Activated B cell treated with CpG ODN at 0.5 μM for 24 hours (primary cell): ENCODE results near the gene KRTAP10-6. TPM values are rescaled to one million over a fixed set of nuclear protein-coding genes. Genes with fewer than 3 reads are reported as not detected.
"Not testable (repeated sequence)": the region's sequence is repeated elsewhere in the genome, so short reads cannot be mapped to it uniquely, and the experiment has no call there.

Experiments used
- ATAC-seq: fragments of 200-7000 bp; cut with Tn5 transposase; one replicate; pipeline ENCODE4 v1.10.0; 2021; ENCODE audit warnings: low read depth, mild to moderate bottlenecking, moderate library complexity
- CTCF ChIA-PET: fragments of 350-600 bp; sonication (Branson Sonifier 250); formaldehyde crosslinking; loops from one replicate; lab custom pipeline; 2021; ENCODE audit warnings: antibody characterized with exemption; lab: Charles Lee
- POLR2A ChIA-PET: fragments of 350-600 bp; sonication (Branson Sonifier 250); formaldehyde crosslinking; loops from one replicate; lab custom pipeline; 2021; ENCODE audit warnings: antibody characterized with exemption; lab: Charles Lee
- DNase-seq: peaks from one replicate; pipeline ENCODE4 v3.0.0; 2022
- H3K27ac Mint-ChIP-seq: one replicate; pipeline ENCODE4 v1.8.0; 2020; ENCODE audit warnings: mixed read lengths
- H3K27me3 Mint-ChIP-seq: one replicate; pipeline ENCODE4 v1.8.0; 2021; ENCODE audit warnings: mixed read lengths
- H3K36me3 Mint-ChIP-seq: one replicate; pipeline ENCODE4 v1.8.0; 2021; ENCODE audit warnings: low read depth, mixed read lengths
- H3K4me1 Mint-ChIP-seq: one replicate; pipeline ENCODE4 v1.8.0; 2021; ENCODE audit warnings: mixed read lengths
- H3K4me3 Mint-ChIP-seq: one replicate; pipeline ENCODE4 v1.8.0; 2020; ENCODE audit warnings: mild to moderate bottlenecking, mixed read lengths
- H3K9me3 Mint-ChIP-seq: one replicate; pipeline ENCODE4 v1.8.0; 2020; ENCODE audit warnings: mixed read lengths
- intact Hi-C: fragments of 100-400 bp; cut with micrococcal nuclease; formaldehyde crosslinking; loops from one replicate; pipeline ENCODE4 v1.15.1; 2024
- total RNA-seq: library from RNA; stranded (reverse); gene quantifications from 2 replicates; pipeline ENCODE4 v1.2.3, GENCODE V29; 2022
- TF ChIP-seq, protein P1 (sequence below): fragments of 200-600 bp; IDR thresholded peaks from one replicate; pipeline ENCODE4 v1.8.0; 2022; ENCODE audit warnings: antibody characterized with exemption, mild to moderate bottlenecking

The KRTAP10-6 gene
- total RNA-seq, 1 donor from 2014 or later: not detected

DNA sequence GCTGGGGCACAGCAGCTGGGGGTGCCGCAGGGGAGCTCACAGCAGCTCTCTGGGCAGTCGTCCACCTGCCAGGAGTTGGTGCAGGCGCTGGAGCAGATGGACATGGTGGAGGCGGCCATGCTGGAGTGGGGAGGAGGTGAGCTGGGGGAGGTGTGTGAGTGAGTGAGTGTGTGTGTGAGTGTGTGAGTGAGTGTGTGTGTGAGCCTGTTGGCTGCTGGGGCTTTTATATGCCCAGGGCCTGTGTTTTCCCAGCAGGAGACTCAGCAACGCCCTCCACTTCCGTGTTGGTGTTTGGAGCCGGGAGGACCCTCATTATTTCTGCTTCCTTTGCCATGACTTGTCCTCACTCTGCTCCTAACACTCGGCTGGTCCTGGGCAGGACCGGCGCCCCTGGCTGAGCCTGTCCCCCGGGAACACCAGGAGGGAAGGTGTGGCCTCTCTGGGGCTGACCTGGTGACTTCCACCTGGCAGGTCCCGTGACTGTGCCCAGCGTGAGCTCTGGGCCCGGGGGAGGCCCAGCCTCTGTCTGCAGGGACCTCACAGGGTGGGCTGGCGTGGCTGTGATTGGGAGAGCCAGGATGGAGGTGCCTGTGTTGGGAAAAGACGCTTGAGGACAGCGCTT, 40.9 kb downstream of the KRTAP10-6 start, which contains the start of gene KRTAP10-2:
Gene KRTAP10-2 (minus strand): TSS at position 166 of the 622 bp plus-strand sequence. CDS start 47 bp downstream, at position 119.
- Mint-ChIP-seq H3K4me3 (no peak within 1 kb of the TSS), H3K27me3 (peaks cover 35% of the 10 kb centered on the region), H3K9me3 (peaks cover 12% of the 10 kb centered on the region), H3K36me3 (peaks cover 8% of the 10 kb centered on the region), H3K4me1 (peaks cover 10% of the 10 kb centered on the region), H3K27ac (peak within 1 kb of the TSS; percentile 4)
- ATAC-seq (no peak), DNase-seq (peak; percentile 9)
- TF ChIP-seq, protein P1, sequence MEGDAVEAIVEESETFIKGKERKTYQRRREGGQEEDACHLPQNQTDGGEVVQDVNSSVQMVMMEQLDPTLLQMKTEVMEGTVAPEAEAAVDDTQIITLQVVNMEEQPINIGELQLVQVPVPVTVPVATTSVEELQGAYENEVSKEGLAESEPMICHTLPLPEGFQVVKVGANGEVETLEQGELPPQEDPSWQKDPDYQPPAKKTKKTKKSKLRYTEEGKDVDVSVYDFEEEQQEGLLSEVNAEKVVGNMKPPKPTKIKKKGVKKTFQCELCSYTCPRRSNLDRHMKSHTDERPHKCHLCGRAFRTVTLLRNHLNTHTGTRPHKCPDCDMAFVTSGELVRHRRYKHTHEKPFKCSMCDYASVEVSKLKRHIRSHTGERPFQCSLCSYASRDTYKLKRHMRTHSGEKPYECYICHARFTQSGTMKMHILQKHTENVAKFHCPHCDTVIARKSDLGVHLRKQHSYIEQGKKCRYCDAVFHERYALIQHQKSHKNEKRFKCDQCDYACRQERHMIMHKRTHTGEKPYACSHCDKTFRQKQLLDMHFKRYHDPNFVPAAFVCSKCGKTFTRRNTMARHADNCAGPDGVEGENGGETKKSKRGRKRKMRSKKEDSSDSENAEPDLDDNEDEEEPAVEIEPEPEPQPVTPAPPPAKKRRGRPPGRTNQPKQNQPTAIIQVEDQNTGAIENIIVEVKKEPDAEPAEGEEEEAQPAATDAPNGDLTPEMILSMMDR: no peak
- intact Hi-C loops: no loop called here
- POLR2A ChIA-PET: no interaction called here
- CTCF ChIA-PET: no interaction called here

GRCh38 chr21:44550807-44551206, 41.5 kb downstream of the KRTAP10-6 start:
- Mint-ChIP-seq H3K27ac (peak overlapping the region; percentile 4), H3K4me3 (no peak overlapping the region), H3K36me3 (peaks cover 8% of the 10 kb centered on the region), H3K27me3 (peaks cover 35% of the 10 kb centered on the region), H3K4me1 (peaks cover 8% of the 10 kb centered on the region), H3K9me3 (peaks cover 12% of the 10 kb centered on the region)
- ChIA-PET POLR2A (no interaction called here), CTCF (no interaction called here)
- no peak for DNase-seq
- TF ChIP-seq, protein P1: no peak
- intact Hi-C loops: no loop called here
- no peak for ATAC-seq

DNA sequence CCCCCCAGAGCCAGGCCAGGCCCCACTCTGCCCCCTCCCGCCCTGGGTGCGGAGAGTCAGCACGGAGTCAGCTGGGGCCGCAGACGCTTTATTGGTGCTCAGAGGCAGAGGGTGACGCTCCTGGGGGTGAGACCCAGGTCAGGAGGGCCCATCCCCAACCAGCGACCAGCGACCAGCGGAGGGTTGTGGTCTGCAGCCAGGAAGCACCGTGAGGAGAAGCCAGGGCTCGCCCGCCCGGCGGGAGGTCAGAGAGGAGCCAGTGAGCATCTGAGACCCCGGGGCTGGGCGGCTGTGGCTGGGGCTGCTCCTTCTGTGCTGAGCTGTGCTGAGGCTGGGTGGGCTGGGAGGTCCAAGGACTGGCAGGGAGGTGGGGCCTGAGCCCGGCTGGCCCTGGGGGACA, 42.0 kb downstream of the KRTAP10-6 start:
- DNase-seq, H3K27ac Mint-ChIP-seq, H3K36me3 Mint-ChIP-seq, POLR2A ChIA-PET, H3K4me3 Mint-ChIP-seq, intact Hi-C loops, H3K4me1 Mint-ChIP-seq, ATAC-seq, CTCF ChIA-PET: not testable (repeated sequence)
- H3K27me3 Mint-ChIP-seq: peaks cover 35% of the 10 kb centered on the region
- peaks cover 17% of the 10 kb centered on the region for H3K9me3 Mint-ChIP-seq

DNA sequence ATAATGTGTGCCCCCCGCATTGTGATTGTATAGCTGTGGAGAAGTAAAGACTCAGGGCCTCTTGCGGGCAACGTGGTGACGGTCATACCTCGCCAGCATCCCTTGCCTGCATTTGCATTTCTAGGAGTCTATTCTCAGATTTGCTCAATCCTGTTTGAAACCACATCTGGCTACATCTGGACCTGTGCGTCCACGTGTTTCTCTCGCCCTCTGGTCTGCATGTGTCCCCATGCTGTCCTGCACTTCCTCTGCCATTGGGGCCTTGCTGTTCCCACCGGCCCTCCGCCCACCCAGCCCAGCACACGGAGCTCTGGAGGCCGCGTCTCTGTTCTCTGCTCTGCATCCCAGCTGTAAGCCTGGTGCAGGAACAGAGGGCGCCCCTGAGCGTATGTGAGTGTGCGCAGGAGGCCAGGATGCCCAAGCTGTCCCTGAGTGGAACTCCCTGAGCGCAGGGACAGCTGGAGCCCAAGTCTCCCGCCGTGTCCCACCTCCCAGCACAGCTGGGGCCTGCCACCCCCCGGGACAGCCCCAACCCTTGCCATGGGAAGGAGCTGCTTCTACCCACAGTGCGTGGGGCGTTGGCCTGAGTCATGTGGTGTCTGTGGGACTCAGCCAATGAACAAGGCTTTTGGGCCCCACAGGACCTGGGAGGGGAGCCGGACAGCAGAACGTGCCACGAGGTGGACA, 42.6 kb downstream of the KRTAP10-6 start:
- Mint-ChIP-seq H3K4me3 (no peak overlapping the region), H3K4me1 (peaks cover 8% of the 10 kb centered on the region), H3K36me3 (peaks cover 8% of the 10 kb centered on the region), H3K27me3 (peaks cover 35% of the 10 kb centered on the region), H3K9me3 (peaks cover 17% of the 10 kb centered on the region), H3K27ac (no peak overlapping the region)
- POLR2A ChIA-PET: no interaction called here
- CTCF ChIA-PET: no interaction called here
- intact Hi-C loops: no loop called here
- DNase-seq (peak; percentile 12), ATAC-seq (no peak)
- TF ChIP-seq, protein P1: no peak

GRCh38 chr21:44548922-44549321, 43.4 kb downstream of the KRTAP10-6 start:
- CTCF ChIA-PET: no interaction called here

More at GRCh38 chr21:44548922-44549321, 43.4 kb downstream of the KRTAP10-6 start:
- Mint-ChIP-seq H3K27ac (no peak overlapping the region), H3K9me3 (peaks cover 17% of the 10 kb centered on the region), H3K27me3 (peaks cover 35% of the 10 kb centered on the region), H3K36me3 (peaks cover 8% of the 10 kb centered on the region), H3K4me1 (peaks cover 8% of the 10 kb centered on the region), H3K4me3 (no peak overlapping the region)
- POLR2A ChIA-PET: no interaction called here
- intact Hi-C loops: no loop called here
- ATAC-seq (no peak), DNase-seq (no peak)
- TF ChIP-seq, protein P1: no peak
